GM12801 (cell line): Measurements from ENCODE around the gene CREB3.

ENCODE experiments used
- TF ChIP-seq, protein P1 (sequence below): IDR thresholded peaks from one replicate; pipeline ENCODE4 v1.5.1; 2011; ENCODE audit warnings: control low read depth; ENCODE audit not compliant: insufficient read length; ENCODE audit errors: extremely low read depth

The CREB3 gene

DNA sequence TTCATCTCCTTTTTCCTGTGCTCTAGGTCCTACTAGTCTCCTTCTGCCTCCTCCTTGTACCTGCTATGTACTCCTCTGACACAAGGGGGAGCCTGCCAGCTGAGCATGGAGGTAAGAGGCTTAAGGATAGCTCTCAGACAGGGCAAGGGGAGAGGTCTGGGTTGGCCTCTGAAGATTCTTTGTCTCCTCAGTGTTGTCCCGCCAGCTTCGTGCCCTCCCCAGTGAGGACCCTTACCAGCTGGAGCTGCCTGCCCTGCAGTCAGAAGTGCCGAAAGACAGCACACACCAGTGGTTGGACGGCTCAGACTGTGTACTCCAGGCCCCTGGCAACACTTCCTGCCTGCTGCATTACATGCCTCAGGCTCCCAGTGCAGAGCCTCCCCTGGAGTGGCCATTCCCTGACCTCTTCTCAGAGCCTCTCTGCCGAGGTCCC is 3.8 kb downstream of the CREB3 start:
- TF ChIP-seq, protein P1, sequence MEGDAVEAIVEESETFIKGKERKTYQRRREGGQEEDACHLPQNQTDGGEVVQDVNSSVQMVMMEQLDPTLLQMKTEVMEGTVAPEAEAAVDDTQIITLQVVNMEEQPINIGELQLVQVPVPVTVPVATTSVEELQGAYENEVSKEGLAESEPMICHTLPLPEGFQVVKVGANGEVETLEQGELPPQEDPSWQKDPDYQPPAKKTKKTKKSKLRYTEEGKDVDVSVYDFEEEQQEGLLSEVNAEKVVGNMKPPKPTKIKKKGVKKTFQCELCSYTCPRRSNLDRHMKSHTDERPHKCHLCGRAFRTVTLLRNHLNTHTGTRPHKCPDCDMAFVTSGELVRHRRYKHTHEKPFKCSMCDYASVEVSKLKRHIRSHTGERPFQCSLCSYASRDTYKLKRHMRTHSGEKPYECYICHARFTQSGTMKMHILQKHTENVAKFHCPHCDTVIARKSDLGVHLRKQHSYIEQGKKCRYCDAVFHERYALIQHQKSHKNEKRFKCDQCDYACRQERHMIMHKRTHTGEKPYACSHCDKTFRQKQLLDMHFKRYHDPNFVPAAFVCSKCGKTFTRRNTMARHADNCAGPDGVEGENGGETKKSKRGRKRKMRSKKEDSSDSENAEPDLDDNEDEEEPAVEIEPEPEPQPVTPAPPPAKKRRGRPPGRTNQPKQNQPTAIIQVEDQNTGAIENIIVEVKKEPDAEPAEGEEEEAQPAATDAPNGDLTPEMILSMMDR: peak; percentile 78

DNA sequence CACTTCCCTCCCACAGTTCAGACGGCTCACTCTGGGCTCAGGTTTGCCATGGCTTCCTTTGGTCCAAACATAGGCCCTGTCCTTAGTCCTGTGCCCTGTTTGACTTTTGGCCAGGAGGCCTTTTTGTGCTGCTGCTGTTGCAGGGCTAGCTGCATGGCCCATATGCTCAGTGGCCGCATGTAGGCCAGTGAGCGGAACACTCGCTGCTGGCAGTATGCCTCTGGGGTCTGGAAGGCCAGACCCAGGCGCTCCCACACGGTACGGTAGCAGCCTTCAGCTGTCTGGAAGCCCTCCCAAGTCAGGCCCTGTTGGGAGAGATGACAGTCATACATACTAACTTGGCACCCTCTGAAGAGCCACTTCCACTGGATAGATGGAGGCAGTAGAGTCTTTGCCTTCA is 4.7 kb downstream of the CREB3 start:
- TF ChIP-seq, protein P1: no peak

DNA sequence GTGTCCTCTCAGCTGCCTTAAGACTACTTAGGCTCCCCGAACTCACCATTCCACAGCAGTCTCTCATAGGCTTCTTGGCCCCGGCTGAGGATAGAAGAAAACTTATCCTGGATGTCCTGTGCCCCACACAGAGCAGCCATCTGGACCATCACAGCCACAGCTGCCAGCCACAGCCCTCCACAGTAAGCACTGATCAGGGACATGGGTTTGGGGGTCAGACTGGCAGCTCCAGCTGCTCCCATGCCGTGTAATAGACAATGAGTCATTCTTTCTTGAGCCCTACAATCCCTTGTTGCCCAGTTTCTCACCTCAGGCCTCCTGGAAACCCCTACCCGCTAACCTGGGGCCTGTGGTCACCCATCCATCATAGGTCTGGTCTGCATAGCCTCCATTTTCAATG is 5.7 kb downstream of the CREB3 start:
- TF ChIP-seq, protein P1: no peak

DNA sequence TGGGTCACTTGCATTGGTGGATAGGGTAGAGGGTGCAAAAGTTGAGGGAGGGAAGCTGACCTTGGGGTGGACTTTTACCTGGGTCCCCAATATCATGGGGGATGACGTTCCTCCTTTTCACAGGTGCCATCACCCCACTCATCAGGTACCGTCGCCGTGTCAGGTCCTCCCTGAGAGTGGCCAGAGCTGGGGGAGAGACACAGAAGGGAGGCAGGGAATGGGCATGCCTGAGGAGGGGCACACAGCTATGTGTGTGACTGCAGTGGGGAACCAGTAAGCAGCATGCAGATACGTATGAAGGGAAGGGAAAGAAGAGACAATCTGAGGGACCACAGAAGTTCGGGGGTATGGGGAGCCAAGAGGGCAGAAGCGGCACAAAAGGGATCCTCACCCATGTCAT is 6.5 kb downstream of the CREB3 start:
- TF ChIP-seq, protein P1: no peak

DNA sequence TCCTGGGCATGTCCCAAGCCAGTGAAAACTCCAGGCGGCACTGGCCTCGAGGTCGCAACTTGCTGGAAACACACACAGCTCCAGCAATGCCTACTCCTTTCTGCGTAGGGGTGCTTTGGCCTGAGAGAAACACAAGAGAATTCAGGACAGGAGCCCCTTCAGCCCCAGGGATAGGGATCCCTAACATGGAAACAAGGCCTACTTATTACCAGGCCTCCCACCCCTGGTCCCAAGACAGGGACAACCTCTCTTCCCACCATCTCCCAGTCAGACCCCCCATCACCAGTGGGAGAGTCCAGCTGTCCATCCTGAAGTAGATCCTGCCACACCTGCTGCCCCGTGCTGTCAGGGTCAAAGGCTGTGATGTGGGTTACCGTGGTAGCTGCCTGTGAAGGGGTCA is 7.8 kb downstream of the CREB3 start:
- TF ChIP-seq, protein P1: no peak

DNA sequence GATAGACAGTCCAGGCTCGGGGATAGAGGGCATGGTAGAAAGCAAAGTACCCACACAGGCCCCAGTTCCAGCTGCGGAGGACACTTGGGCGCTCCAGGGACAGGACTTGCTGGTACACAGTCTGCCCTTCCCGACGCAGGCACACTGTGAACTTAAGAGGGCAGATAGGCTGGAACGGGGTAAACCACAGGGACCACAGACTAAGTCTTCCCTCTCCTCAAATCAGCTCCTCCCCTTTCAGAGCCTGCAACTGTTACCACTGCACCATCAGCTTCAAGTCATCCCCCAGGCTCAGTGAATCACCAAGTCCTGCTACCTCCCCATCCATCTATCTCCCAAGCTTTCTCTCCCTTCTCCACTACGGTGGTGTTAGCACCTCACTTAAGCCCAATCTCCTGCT is 9.3 kb downstream of the CREB3 start:
- TF ChIP-seq, protein P1: no peak

DNA sequence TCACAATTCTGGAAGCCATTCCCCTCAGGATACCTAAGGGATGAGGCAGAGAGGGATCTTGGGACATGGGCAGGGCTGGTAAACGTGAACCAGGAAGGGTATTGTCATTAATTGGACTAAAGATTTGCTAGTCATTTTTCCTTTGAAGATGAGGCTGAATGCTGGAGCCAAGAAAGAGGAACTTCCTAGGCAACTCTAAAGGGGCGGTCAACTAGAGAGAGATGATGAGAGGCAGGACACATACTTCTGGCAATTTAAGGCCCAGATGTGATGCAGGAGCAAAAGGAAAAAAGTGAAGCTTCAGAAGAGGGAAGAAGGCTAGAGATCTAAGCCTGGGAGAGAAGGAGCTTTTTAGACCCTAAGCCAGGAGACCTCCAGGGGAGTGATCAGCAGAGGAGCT is 11.0 kb downstream of the CREB3 start:
- TF ChIP-seq, protein P1: no peak
